Stimulated activated CD4-positive, alpha-beta T cell treated with anti-CD3 and anti-CD28 coated beads, Interleukin-12 subunit alpha, Interleukin-12 subunit beta, amount 100 ng/mL, for 24 hours (primary cell): ENCODE results near the gene TMEM106C.

Source experiments
- DNase-seq, 2 experiments: peaks; one replicate each; pipeline ENCODE4 v3.0.0-alpha.2; 2020; ENCODE audit warnings: low read depth in 2 of 2

TMEM106C gene

GRCh38 chr12:47995981-47996401 lies 32.6 kb downstream of the TMEM106C start:
- no peak for DNase-seq

- DNase-seq: no peak
Measured at GRCh38 chr12:47997321-47997720, 33.9 kb downstream of the TMEM106C start.

- DNase-seq: no peak
Measured at GRCh38 chr12:47999816-48000215, 36.4 kb downstream of the TMEM106C start.

GRCh38 chr12:48000878-48001504 lies 37.6 kb downstream of the TMEM106C start:
- no peak for DNase-seq

GRCh38 chr12:48001505-48002413 lies 38.4 kb downstream of the TMEM106C start:
- DNase-seq: no peak

- no peak for DNase-seq
Measured at GRCh38 chr12:48002414-48002730, 39.0 kb downstream of the TMEM106C start.

GRCh38 chr12:48002773-48003218 lies 39.4 kb downstream of the TMEM106C start:
- no peak for DNase-seq

GRCh38 chr12:48003226-48004052 lies 40.0 kb downstream of the TMEM106C start:
- DNase-seq: no peak

- DNase-seq: peak in 1 of 2 experiments; percentile 15
Measured at GRCh38 chr12:48004053-48004941, 40.9 kb downstream of the TMEM106C start, which contains the start of gene COL2A1. COL2A1 (minus strand) TSS chr12:48004476; CDS start chr12:48004321, 155 bp downstream.

GRCh38 chr12:48005001-48005749 lies 41.8 kb downstream of the TMEM106C start:
- DNase-seq: no peak

GRCh38 chr12:48005750-48006021 lies 42.3 kb downstream of the TMEM106C start:
- DNase-seq: no peak

- DNase-seq: no peak
Measured at GRCh38 chr12:48007206-48007605, 43.8 kb downstream of the TMEM106C start.

GRCh38 chr12:48008349-48008748 lies 45.0 kb downstream of the TMEM106C start:
- DNase-seq: no peak

- DNase-seq: no peak
Measured at GRCh38 chr12:48008950-48009349, 45.6 kb downstream of the TMEM106C start.

- no peak for DNase-seq
Measured at GRCh38 chr12:48009471-48009870, 46.1 kb downstream of the TMEM106C start.

- no peak for DNase-seq
Measured at GRCh38 chr12:48010366-48010970, 47.1 kb downstream of the TMEM106C start.

- no peak for DNase-seq
Measured at GRCh38 chr12:48012070-48012469, 48.7 kb downstream of the TMEM106C start.

GRCh38 chr12:48013287-48013686 lies 49.9 kb downstream of the TMEM106C start:
- DNase-seq: no peak

GRCh38 chr12:48015129-48015528 lies 51.7 kb downstream of the TMEM106C start:
- DNase-seq: no peak

GRCh38 chr12:48015954-48016353 lies 52.6 kb downstream of the TMEM106C start:
- no peak for DNase-seq
